C4-2B (cell line): ENCODE results near the gene TCL1A.

Source experiments
- H3K27ac ChIP-seq: fragments of 450-650 bp; 2 replicates; pipeline ENCODE4 v1.5.1; 2017
- CTCF ChIP-seq: fragments of 450-650 bp; conservative IDR thresholded peaks from 2 replicates; pipeline ENCODE4 v1.5.1; 2017; ENCODE audit warnings: mild to moderate bottlenecking
- ZFX ChIP-seq: fragments of 450-650 bp; IDR thresholded peaks from 2 replicates; pipeline ENCODE4 v1.6.1; 2017

The TCL1A gene

GRCh38 chr14:95663226-95663797 is 50.6 kb downstream of the TCL1A start:
- TF ChIP-seq CTCF (no peak), ZFX (no peak)
- H3K27ac ChIP-seq, result no peak overlapping the region

- no peak overlapping the region for H3K27ac ChIP-seq
Measured at GRCh38 chr14:95662376-95663186, 51.3 kb downstream of the TCL1A start.

GRCh38 chr14:95660651-95661515 is 53.0 kb downstream of the TCL1A start:
- no peak overlapping the region for H3K27ac ChIP-seq
- TF ChIP-seq CTCF (no peak), ZFX (no peak)

More at GRCh38 chr14:95662376-95663186, 51.3 kb downstream of the TCL1A start:
- TF ChIP-seq CTCF (no peak), ZFX (no peak)

GRCh38 chr14:95659990-95660385 is 53.9 kb downstream of the TCL1A start:
- TF ChIP-seq ZFX, result no peak
- no peak for TF ChIP-seq CTCF
- no peak overlapping the region for H3K27ac ChIP-seq
